ENCODE measurements around the gene LRP1B. TPM values are rescaled to one million over a fixed set of nuclear protein-coding genes. Genes with fewer than 3 reads are reported as not detected.

LRP1B gene
- total and polyA plus RNA-seq, 2 of the 8 experiments (the other 6 are each of a cell fraction or from before 2014, with no cell fraction given) = 0.03 TPM; not detected in 1

- TF ChIP-seq ATF2 (IDR thresholded peaks at IDR 0.05; ENCODE audit: low read length) (no peak), CREB1 (IDR thresholded peaks at IDR 0.05) (no peak), POLR2A (IDR thresholded peaks at IDR 0.05; ENCODE audit: control extremely low read depth in 1 of 2, low read depth in 2 of 2, low read length in 2 of 2) (no peak), CHD1 (IDR thresholded peaks at IDR 0.05; ENCODE audit: low read depth, low read length) (no peak), TBP (IDR thresholded peaks at IDR 0.05; ENCODE audit: low read depth, low read length) (no peak)
These were observed 614.9 kb downstream of the LRP1B start (continued) for GRCh38 chr2:141515931-141516330.

All from H1 (cell line).